Tibial nerve (tissue), 4 donors: ENCODE results near the gene NCAM1. TPM values are rescaled to one million over a fixed set of nuclear protein-coding genes. Genes with fewer than 3 reads are reported as not detected.

ENCODE experiments used
- DNase-seq, 2 donors: peaks; one replicate each; pipeline ENCODE4 v3.0.0-alpha.2; 2019; ENCODE audit warnings: low spot score in 2 of 2
- H3K27ac ChIP-seq, 4 donors: fragments of 200-600 bp; sonication (generic) in 3 of 4; one replicate each; pipeline ENCODE4 v1.5.1; 2017 to 2019; ENCODE audit warnings: mild to moderate bottlenecking in 1 of 4
- H3K27me3 ChIP-seq, 2 donors: fragments of 200-600 bp; sonication (generic) in 1 of 2; one replicate each; pipeline versions ENCODE4 v1.5.1 to v1.6.0; 2017 to 2019
- H3K36me3 ChIP-seq, 3 donors: fragments of 200-600 bp; sonication (generic); one replicate each; pipeline ENCODE4 v1.5.1; 2018 to 2019
- H3K4me1 ChIP-seq, 4 donors: fragments of 200-600 bp; sonication (generic) in 3 of 4; one replicate each; pipeline ENCODE4 v1.5.1; 2017 to 2019
- H3K4me3 ChIP-seq, 4 donors: fragments of 200-600 bp; sonication (generic) in 3 of 4; one replicate each; pipeline ENCODE4 v1.5.1; 2017 to 2019; ENCODE audit warnings: mild to moderate bottlenecking in 1 of 4, moderate library complexity in 1 of 4
- H3K9me3 ChIP-seq, 4 donors: fragments of 200-600 bp; sonication (generic) in 3 of 4; one replicate each; pipeline ENCODE4 v1.5.1; 2017 to 2019
- CTCF ChIP-seq, 5 experiments: fragments of 200-600 bp in 3 of 5; fragments of 450-650 bp in 2 of 5; sonication (generic) in 3 of 5; IDR thresholded peaks; one replicate each; pipeline ENCODE4 v1.5.1; 2016 to 2019; ENCODE audit warnings: antibody characterized with exemption in 5 of 5, mild to moderate bottlenecking in 3 of 5, moderate library complexity in 2 of 5
- EP300 ChIP-seq, 2 donors: sonication (generic); formaldehyde crosslinking; IDR thresholded peaks; one replicate each; pipeline ENCODE4 v1.6.1; 2017; ENCODE audit warnings: antibody characterized with exemption in 2 of 2, mild to moderate bottlenecking in 1 of 2
- POLR2A ChIP-seq, 2 donors: fragments of 450-650 bp; IDR thresholded peaks; one replicate each; pipeline ENCODE4 v1.6.1; 2017; ENCODE audit warnings: antibody characterized with exemption in 2 of 2, mild to moderate bottlenecking in 2 of 2, moderate library complexity in 2 of 2
- WGBS, 2 donors: methylation state at CpG; one replicate each; pipeline ENCODE4 v1.1.5; 2018; 5-methylcytosine and 5-hydroxymethylcytosine counted together
- total RNA-seq, 4 donors: library from RNA; depleted of rRNA; stranded (reverse); fragments of >200 nt; gene quantifications; one replicate each; pipeline ENCODE4 v1.1.0, GENCODE V29; 2016

The NCAM1 gene
- total RNA-seq, 4 donors from 2014 or later = 57.3 to 121 (median 76.1) TPM

DNA sequence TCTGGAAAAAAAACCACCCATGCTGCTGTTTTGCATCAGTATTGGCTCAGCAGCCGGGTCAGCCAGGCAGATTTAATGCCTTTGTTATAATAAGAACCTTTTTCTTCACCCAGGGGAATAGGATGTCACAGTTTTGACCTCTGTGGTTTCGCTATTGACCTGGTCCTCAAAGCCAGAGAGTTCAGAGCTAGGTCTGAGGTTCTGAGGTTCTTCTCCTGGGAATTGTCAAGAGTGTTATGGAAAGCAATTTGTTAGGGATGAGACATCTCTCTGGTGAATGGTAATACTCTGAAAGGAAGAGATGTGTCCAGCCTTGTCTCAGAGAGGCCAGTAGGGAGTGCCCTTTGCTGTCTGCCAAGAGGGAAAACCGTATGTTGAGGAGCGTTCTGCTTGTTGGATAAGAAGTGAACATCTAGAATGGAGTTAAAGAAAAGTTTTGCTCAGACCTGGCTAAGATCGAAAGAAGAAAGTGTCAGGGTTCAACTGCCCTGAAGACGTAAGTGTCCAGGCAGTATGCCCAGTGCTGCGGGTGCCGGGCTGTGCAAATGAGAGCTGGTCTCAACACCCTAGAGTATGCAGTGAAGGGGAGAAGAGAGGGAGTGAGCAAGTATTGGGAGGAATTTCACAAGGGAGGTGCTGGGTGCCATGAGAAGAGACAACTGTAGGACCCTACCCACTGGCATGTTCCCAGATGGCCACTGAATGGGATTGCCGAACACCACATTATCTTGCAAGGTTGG lies 202.2 kb downstream of the NCAM1 start:
- H3K4me1 ChIP-seq = peaks cover 0 to 46% (median 23%) of the 10 kb centered on the region in 4 donors
- no peak for TF ChIP-seq POLR2A (IDR thresholded peaks at IDR 0.05)
- peak in 1 of 2 donors; percentile 57 for TF ChIP-seq EP300 (IDR thresholded peaks at IDR 0.05)
- TF ChIP-seq CTCF (IDR thresholded peaks at IDR 0.05) = peak in 2 of 5 experiments; percentile 19 to 26
- no peak overlapping the region for H3K4me3 ChIP-seq
- H3K9me3 ChIP-seq = no peaks in the 10 kb centered on the region
- no peaks in the 10 kb centered on the region for H3K36me3 ChIP-seq
- H3K27ac ChIP-seq = peak overlapping the region in 2 of 4 donors; percentile 54 to 71
- no peaks in the 10 kb centered on the region for H3K27me3 ChIP-seq
- peak; percentile 38 to 63 for DNase-seq
- 59 to 61% methylated on average over 9 of the region's 9 CpGs for whole genome bisulfite sequencing, 2 donors

GRCh38 chr11:113166280-113166679 lies 205.1 kb downstream of the NCAM1 start:
- no peaks in the 10 kb centered on the region for H3K27me3 ChIP-seq
- H3K4me3 ChIP-seq = no peak overlapping the region
- H3K4me1 ChIP-seq = peaks cover 0 to 32% (median 17%) of the 10 kb centered on the region in 4 donors
- TF ChIP-seq CTCF (IDR thresholded peaks at IDR 0.05) (no peak), POLR2A (IDR thresholded peaks at IDR 0.05) (no peak)
- no peak for DNase-seq
- H3K9me3 ChIP-seq = no peaks in the 10 kb centered on the region
- no peak overlapping the region for H3K27ac ChIP-seq
- H3K36me3 ChIP-seq = no peaks in the 10 kb centered on the region
- WGBS, 2 donors = 93 to 94% methylated on average over 3 of the region's 3 CpGs

- DNase-seq = no peak
- Histone ChIP-seq H3K9me3 (no peaks in the 10 kb centered on the region), H3K27me3 (no peaks in the 10 kb centered on the region), H3K27ac (peak overlapping the region in 1 of 4 donors; percentile 31), H3K36me3 (no peaks in the 10 kb centered on the region), H3K4me1 (peaks cover 0 to 18% (median 5%) of the 10 kb centered on the region in 4 donors), H3K4me3 (no peak overlapping the region)
- WGBS, 2 donors = 55 to 58% methylated on average over 6 of the region's 6 CpGs
- no peak for TF ChIP-seq CTCF (IDR thresholded peaks at IDR 0.05)
- no peak for TF ChIP-seq POLR2A (IDR thresholded peaks at IDR 0.05)
- peak in 1 of 2 donors; percentile 14 for TF ChIP-seq EP300 (IDR thresholded peaks at IDR 0.05)
These were observed 206.4 kb downstream of the NCAM1 start for GRCh38 chr11:113167599-113167998.

GRCh38 chr11:113168354-113169342 lies 207.4 kb downstream of the NCAM1 start:
- H3K4me1 ChIP-seq = peaks cover 0 to 8% (median 0%) of the 10 kb centered on the region in 4 donors
- peak overlapping the region in 1 of 4 donors; percentile 7 for H3K27ac ChIP-seq
- no peak overlapping the region for H3K4me3 ChIP-seq
- TF ChIP-seq POLR2A (IDR thresholded peaks at IDR 0.05) (no peak), EP300 (IDR thresholded peaks at IDR 0.05) (no peak), CTCF (IDR thresholded peaks at IDR 0.05) (no peak)
- H3K9me3 ChIP-seq = no peaks in the 10 kb centered on the region
- 44 to 51% methylated on average over 13 of the region's 13 CpGs for WGBS, 2 donors
- no peaks in the 10 kb centered on the region for H3K27me3 ChIP-seq
- DNase-seq = no peak
- H3K36me3 ChIP-seq = no peaks in the 10 kb centered on the region
